Kidney (tissue), 14 donors: ENCODE data around the gene USP36. TPM values are rescaled to one million over a fixed set of nuclear protein-coding genes. Genes with fewer than 3 reads are reported as not detected.

Experiments
- DNase-seq, 5 donors: peaks; one replicate each; pipeline ENCODE4 v3.0.0-alpha.2; 2013 to 2020
- FAIRE-seq: peaks from 2 replicates; lab custom pipeline; 2012; peaks lifted over from hg19 to GRCh38; lab: Jason Lieb, UNC
- H3K27ac ChIP-seq, 2 donors: one replicate each; pipeline ENCODE4 v1.7.0; 2013; ENCODE audit warnings: low read depth in 2 of 2, low read length in 2 of 2, inconsistent platforms in 1 of 2
- H3K27me3 ChIP-seq: one replicate; pipeline ENCODE4 v1.7.1; 2013; ENCODE audit warnings: low read length, inconsistent platforms; ENCODE audit not compliant: control insufficient read depth, insufficient read depth
- H3K36me3 ChIP-seq, 3 donors: one replicate each; pipeline versions ENCODE4 v1.7.0 to v1.7.1; 2013; ENCODE audit warnings: low read length in 3 of 3, control low read depth in 1 of 3, inconsistent platforms in 1 of 3; ENCODE audit not compliant: insufficient read depth in 3 of 3, control insufficient read depth in 2 of 3
- H3K4me1 ChIP-seq, 3 donors: one replicate each; pipeline versions ENCODE4 v1.7.0 to v1.7.1; 2013; ENCODE audit warnings: low read length in 3 of 3, inconsistent platforms in 1 of 3, low read depth in 1 of 3; ENCODE audit not compliant: control insufficient read depth in 2 of 3, insufficient read depth in 2 of 3
- H3K4me3 ChIP-seq, 3 donors: one replicate each; pipeline versions ENCODE4 v1.7.0 to v1.8.1; 2013; ENCODE audit warnings: low read length in 3 of 3, control low read depth in 1 of 3, inconsistent platforms in 1 of 3
- H3K9ac ChIP-seq, 3 donors: one replicate each; pipeline versions ENCODE4 v1.7.0 to v1.7.1; 2013; ENCODE audit warnings: low read length in 3 of 3, control low read depth in 1 of 3, inconsistent platforms in 1 of 3
- H3K9me3 ChIP-seq, 3 donors: one replicate each; pipeline versions ENCODE4 v1.7.0 to v1.7.1; 2013; ENCODE audit warnings: low read length in 3 of 3, control low read depth in 1 of 3, inconsistent platforms in 1 of 3; ENCODE audit not compliant: control insufficient read depth in 2 of 3, insufficient read depth in 1 of 3
- intact Hi-C: fragments of 100-400 bp; cut with DNase I; formaldehyde crosslinking; loops from one replicate; pipeline ENCODE4 v1.11.1; 2022
- polyA plus RNA-seq: library from polyadenylated mRNA; stranded (reverse); fragments of 350-450 nt; fragmentation: Illumina TruSeq; extraction: RNeasy Lipid Tissue Mini Kit (QIAGEN cat#74804); gene quantifications from one replicate; pipeline ENCODE4 v1.2.3, GENCODE V29; 2014; ENCODE audit warnings: low read depth, low replicate concordance; ENCODE audit not compliant: insufficient read depth
- total RNA-seq: library from RNA; stranded (reverse); fragmentation: NEBNext Ultra II Directional; extraction: Animal tissue kit (Norgen Biotek cat#: 25700); gene quantifications from one replicate; pipeline ENCODE4 v1.2.1, GENCODE V29; 2021
- TF ChIP-seq, protein P1 (sequence below): IDR thresholded peaks from 3 replicates; pipeline ENCODE4 v1.5.1; 2012; ENCODE audit warnings: mild to moderate bottlenecking, moderate library complexity, borderline replicate concordance; ENCODE audit not compliant: insufficient read depth; ENCODE audit errors: extremely low read depth
- donor health status: control.
- donor health status: control.
- donor health status: control.
- donor health status: control.
- donor health status: control.
- donor health status: DM: yes; HTN: yes; CAD: no.
- donor health status: Normal renal cell carcinoma (clear cell type).

USP36 gene
- total and polyA plus RNA-seq, 2 donors from 2014 or later, result 17.0 to 66.2 TPM

DNA sequence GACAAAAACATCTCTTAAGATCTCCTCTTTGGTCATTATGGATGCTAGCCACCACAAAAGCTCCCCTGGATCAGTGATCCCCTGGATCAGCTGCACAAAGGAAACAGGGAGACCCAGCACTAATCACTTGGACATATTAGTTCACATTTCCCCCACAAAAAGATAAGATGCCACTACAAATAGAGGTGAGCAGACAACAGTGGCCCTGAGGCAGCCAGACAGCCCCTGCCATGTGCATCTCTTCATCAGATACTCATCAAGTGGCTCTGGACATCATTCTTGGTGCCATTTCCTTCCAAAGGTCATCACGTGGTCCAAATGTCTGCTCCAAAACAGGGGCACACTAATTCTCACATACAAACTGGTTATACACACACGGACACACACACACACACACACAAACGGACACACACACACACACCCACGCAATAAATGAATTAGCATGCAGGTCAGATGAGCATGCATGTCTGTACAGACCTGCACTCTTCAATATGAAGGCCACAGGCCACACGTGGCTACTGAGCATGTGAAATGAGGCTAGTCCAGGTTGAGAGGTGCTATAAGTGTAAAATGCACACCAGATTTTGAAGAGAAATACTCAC is 4.1 kb downstream of the USP36 start:
- no peak for FAIRE-seq
- peaks cover 12 to 60% (median 39%) of the 10 kb centered on the region in 3 donors for H3K36me3 ChIP-seq

DNA sequence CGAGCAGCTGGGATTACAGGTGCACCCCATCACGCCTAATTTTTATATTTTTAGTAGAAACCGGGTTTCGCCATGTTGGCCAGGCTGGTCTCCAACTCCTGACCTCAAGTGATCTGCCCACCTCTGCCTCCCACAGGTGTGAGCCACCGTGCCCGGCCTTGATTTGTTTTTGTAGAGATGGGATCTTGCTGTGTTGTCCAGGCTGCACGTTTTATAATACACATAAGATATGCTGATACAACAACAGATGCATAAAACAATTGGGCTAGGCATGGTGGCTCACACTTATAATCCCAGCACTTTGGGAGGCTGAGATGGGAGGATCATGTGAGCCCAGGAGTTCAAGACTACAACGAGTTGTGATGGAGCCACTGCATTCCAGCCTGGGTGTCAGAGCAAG is 6.0 kb downstream of the USP36 start:
- no peak for FAIRE-seq
- TF ChIP-seq, protein P1, sequence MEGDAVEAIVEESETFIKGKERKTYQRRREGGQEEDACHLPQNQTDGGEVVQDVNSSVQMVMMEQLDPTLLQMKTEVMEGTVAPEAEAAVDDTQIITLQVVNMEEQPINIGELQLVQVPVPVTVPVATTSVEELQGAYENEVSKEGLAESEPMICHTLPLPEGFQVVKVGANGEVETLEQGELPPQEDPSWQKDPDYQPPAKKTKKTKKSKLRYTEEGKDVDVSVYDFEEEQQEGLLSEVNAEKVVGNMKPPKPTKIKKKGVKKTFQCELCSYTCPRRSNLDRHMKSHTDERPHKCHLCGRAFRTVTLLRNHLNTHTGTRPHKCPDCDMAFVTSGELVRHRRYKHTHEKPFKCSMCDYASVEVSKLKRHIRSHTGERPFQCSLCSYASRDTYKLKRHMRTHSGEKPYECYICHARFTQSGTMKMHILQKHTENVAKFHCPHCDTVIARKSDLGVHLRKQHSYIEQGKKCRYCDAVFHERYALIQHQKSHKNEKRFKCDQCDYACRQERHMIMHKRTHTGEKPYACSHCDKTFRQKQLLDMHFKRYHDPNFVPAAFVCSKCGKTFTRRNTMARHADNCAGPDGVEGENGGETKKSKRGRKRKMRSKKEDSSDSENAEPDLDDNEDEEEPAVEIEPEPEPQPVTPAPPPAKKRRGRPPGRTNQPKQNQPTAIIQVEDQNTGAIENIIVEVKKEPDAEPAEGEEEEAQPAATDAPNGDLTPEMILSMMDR, result no peak

More for the DNA sequence above, 4.1 kb downstream of the USP36 start:
- H3K4me1 ChIP-seq, result peaks cover 4 to 13% (median 12%) of the 10 kb centered on the region in 3 donors
- intact Hi-C loops, result no loop called here
- no peak for DNase-seq
- no peak overlapping the region for H3K4me3 ChIP-seq
- no peaks in the 10 kb centered on the region for H3K27me3 ChIP-seq
- TF ChIP-seq, protein P1, result no peak
- no peaks in the 10 kb centered on the region for H3K9me3 ChIP-seq
- H3K9ac ChIP-seq, result no peak overlapping the region
- no peak overlapping the region for H3K27ac ChIP-seq

DNA sequence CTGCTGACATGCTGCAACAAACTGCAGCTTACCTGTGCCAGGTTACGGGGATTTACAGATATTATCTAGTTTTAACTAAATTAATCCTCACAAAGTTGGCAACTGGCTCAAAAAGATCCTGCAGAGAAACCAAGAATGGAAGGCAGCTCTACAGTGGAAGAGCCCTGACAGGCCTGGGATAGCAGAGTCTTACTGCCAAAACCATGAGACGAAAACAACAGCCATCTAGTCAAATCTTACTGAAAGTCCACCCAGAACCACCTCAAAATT is 8.1 kb downstream of the USP36 start:
- no peak overlapping the region for H3K9ac ChIP-seq
- no peak overlapping the region for H3K27ac ChIP-seq
- FAIRE-seq (no peak), DNase-seq (no peak)
- intact Hi-C loops, result no loop called here
- H3K4me3 ChIP-seq, result no peak overlapping the region
- H3K4me1 ChIP-seq, result no peaks in the 10 kb centered on the region
- no peaks in the 10 kb centered on the region for H3K9me3 ChIP-seq
- peaks cover 16 to 82% (median 58%) of the 10 kb centered on the region in 3 donors for H3K36me3 ChIP-seq
- H3K27me3 ChIP-seq, result no peaks in the 10 kb centered on the region
- TF ChIP-seq, protein P1, result no peak

More for the DNA sequence above, 6.0 kb downstream of the USP36 start:
- intact Hi-C loops, result no loop called here
- Histone ChIP-seq H3K4me3 (no peak overlapping the region), H3K9me3 (no peaks in the 10 kb centered on the region), H3K27ac (no peak overlapping the region), H3K9ac (no peak overlapping the region), H3K4me1 (peaks cover 4 to 11% (median 8%) of the 10 kb centered on the region in 3 donors), H3K36me3 (peaks cover 16 to 69% (median 44%) of the 10 kb centered on the region in 3 donors), H3K27me3 (no peaks in the 10 kb centered on the region)
- no peak for DNase-seq
